OCI-LY7 (cell line): Measurements from ENCODE around the gene EYA2. TPM values are rescaled to one million over a fixed set of nuclear protein-coding genes. Genes with fewer than 3 reads are reported as not detected.
"Not testable (repeated sequence)": the region's sequence is repeated elsewhere in the genome, so short reads cannot be mapped to it uniquely, and the experiment has no call there.

Source experiments
- BruUV-seq: library from RNA; stranded (reverse); fragments of 400-500 nt; replicated peaks from 2 replicates; lab custom pipeline; 2021; lab: Mats Ljungman, UMichigan
- CTCF ChIA-PET: fragments of 300-600 bp; sonication (Branson Sonifier 250); formaldehyde crosslinking; loops from one replicate; lab custom pipeline; 2022; ENCODE audit warnings: antibody characterized with exemption; ENCODE audit not compliant: unreplicated experiment; lab: Charles Lee
- POLR2A ChIA-PET: fragments of 300-600 bp; sonication (Branson Sonifier 250); formaldehyde crosslinking; loops from one replicate; lab custom pipeline; 2022; ENCODE audit warnings: antibody characterized with exemption; lab: Charles Lee
- DNase-seq: peaks from one replicate; pipeline ENCODE4 v3.0.0-alpha.2; 2015; ENCODE audit warnings: low spot score
- H2AFZ ChIP-seq: fragments of 200-600 bp; sonication (generic), shearing (Covaris generic); 2 replicates; pipeline ENCODE4 v1.6.1; 2014; ENCODE audit warnings: mild to moderate bottlenecking, antibody characterized with exemption, low read length, moderate library complexity
- H3K27ac ChIP-seq: fragments of 200-600 bp; sonication (generic); 2 replicates; pipeline ENCODE4 v1.5.1; 2014; ENCODE audit warnings: mixed run types, low read depth, mild to moderate bottlenecking, moderate library complexity, low read length, inconsistent platforms; ENCODE audit not compliant: poor library complexity, severe bottlenecking
- H3K36me3 ChIP-seq: fragments of 200-600 bp; sonication (generic); 2 replicates; pipeline ENCODE4 v1.6.1; 2014; ENCODE audit warnings: mild to moderate bottlenecking, antibody characterized with exemption, low read length, moderate library complexity, mixed read lengths; ENCODE audit not compliant: insufficient read depth
- H3K4me1 ChIP-seq: fragments of 200-600 bp; sonication (generic); 2 replicates; pipeline ENCODE4 v1.5.1; 2014; ENCODE audit warnings: mild to moderate bottlenecking, low read length; ENCODE audit not compliant: insufficient read depth, poor library complexity, severe bottlenecking
- H3K4me2 ChIP-seq: fragments of 200-600 bp; sonication (generic); 2 replicates; pipeline ENCODE4 v1.6.1; 2014; ENCODE audit warnings: mild to moderate bottlenecking, low read length
- H3K4me3 ChIP-seq: fragments of 200-600 bp; sonication (generic); 2 replicates; pipeline ENCODE4 v1.5.1; 2014; ENCODE audit warnings: mild to moderate bottlenecking, low read depth, low read length; ENCODE audit not compliant: poor library complexity, severe bottlenecking
- H3K79me2 ChIP-seq: fragments of 200-600 bp; sonication (generic); 2 replicates; pipeline ENCODE4 v1.6.1; 2016; ENCODE audit warnings: low read depth, mild to moderate bottlenecking, low read length, moderate library complexity, mixed read lengths; ENCODE audit not compliant: insufficient read depth
- H3K9me2 ChIP-seq: fragments of 200-600 bp; sonication (generic); 2 replicates; pipeline ENCODE4 v1.6.1; 2016; ENCODE audit warnings: mild to moderate bottlenecking, low read length, mixed read lengths; ENCODE audit not compliant: insufficient read depth
- H3K9me3 ChIP-seq: fragments of 200-600 bp; sonication (generic); 2 replicates; pipeline ENCODE4 v1.6.1; 2014; ENCODE audit warnings: mild to moderate bottlenecking, mixed run types, low read length, mixed read lengths
- H4K20me1 ChIP-seq: fragments of 200-600 bp; sonication (generic); 2 replicates; pipeline ENCODE4 v1.6.1; 2014; ENCODE audit warnings: mild to moderate bottlenecking, antibody characterized with exemption, low read length, moderate library complexity, mixed read lengths; ENCODE audit not compliant: insufficient read depth
- EZH2phosphoT487 ChIP-seq: fragments of 200-600 bp; sonication (generic); IDR thresholded peaks from 2 replicates; pipeline ENCODE4 v1.6.1; 2018; ENCODE audit warnings: low read depth, borderline replicate concordance, mild to moderate bottlenecking, mixed run types, antibody characterized with exemption, low read length, moderate library complexity, mixed read lengths
- intact Hi-C: fragments of 100-400 bp; cut with micrococcal nuclease; formaldehyde crosslinking; loops from one replicate; pipeline ENCODE4 v1.10.0; 2022; ENCODE audit not compliant: unreplicated experiment
- total RNA-seq, 2 experiments: library from RNA; depleted of rRNA in 1 of 2; stranded (reverse); fragments of >200 nt in 1 of 2; shearing (Covaris generic) in 1 of 2; gene quantifications; 2 replicates each; pipeline ENCODE4 v1.2.3, GENCODE V29; 2014 to 2022
- TF ChIP-seq, protein P1 (sequence below): fragments of 200-600 bp; sonication (generic); conservative IDR thresholded peaks from 2 replicates; pipeline ENCODE4 v1.5.1; 2014; ENCODE audit warnings: mild to moderate bottlenecking, antibody characterized with exemption, low read length, moderate library complexity, mixed read lengths

EYA2 gene
- total RNA-seq, 2 experiments from 2014 or later: not detected

DNA sequence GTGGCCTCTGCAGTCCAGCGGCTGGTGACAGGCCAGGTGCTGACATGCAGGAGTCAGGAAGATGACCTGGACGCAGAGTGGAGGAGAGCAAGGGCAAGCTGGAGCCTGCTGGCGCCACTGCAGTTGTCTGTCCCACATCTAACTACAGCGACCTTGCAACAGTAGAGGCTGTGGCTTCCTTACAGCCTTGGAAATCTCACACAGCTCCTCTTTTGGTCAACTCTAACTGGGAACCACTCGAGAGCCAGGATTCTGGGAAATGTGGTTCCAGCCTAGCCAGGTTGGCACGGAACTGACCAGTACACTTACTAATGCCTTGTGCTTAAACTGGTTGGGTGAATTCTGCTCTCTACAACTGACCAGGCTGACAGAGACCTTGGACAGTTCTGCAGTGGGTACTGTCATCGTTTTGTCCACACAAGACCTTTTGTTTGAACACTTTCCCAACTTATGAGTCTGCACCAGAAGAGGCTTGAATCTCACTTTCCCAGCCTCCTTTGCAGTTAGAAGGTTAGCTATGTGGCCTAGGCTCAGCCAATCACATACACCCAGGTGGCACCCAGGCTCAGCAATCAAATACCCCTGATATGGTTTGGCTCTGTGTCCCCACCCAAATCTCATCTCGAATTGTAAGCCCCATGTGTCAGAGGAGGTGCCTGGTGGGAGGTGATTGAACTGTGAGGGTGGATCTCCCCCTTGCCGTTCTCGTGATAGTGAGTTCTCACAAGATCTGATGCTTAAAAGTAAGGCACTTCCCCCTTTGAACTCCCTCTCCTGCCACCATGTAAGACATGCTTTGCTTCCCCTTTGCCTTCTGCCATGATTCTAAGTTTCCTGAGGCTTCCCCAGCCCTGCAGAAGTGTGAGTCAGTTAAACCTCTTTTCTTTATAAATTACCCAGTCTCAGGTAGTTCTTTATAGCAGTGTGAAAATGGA, 308.4 kb downstream of the EYA2 start:
- Histone ChIP-seq H2AFZ (no peak overlapping the region), H3K4me1 (no peaks in the 10 kb centered on the region), H3K4me2 (no peak overlapping the region), H3K36me3 (peaks cover 6% of the 10 kb centered on the region), H4K20me1 (no peaks in the 10 kb centered on the region), H3K9me3 (no peaks in the 10 kb centered on the region), H3K79me2 (no peaks in the 10 kb centered on the region), H3K27ac (no peak overlapping the region), H3K9me2 (no peaks in the 10 kb centered on the region), H3K4me3 (no peak overlapping the region)
- ChIA-PET POLR2A (no interaction called here), CTCF (interaction anchor here (1.2 kb wide), 1 partner anchor 182 kb away, joined by 4 read pairs; no protein-coding TSS in a partner anchor)
- TF ChIP-seq EZH2phosphoT487: no peak
- TF ChIP-seq, protein P1, sequence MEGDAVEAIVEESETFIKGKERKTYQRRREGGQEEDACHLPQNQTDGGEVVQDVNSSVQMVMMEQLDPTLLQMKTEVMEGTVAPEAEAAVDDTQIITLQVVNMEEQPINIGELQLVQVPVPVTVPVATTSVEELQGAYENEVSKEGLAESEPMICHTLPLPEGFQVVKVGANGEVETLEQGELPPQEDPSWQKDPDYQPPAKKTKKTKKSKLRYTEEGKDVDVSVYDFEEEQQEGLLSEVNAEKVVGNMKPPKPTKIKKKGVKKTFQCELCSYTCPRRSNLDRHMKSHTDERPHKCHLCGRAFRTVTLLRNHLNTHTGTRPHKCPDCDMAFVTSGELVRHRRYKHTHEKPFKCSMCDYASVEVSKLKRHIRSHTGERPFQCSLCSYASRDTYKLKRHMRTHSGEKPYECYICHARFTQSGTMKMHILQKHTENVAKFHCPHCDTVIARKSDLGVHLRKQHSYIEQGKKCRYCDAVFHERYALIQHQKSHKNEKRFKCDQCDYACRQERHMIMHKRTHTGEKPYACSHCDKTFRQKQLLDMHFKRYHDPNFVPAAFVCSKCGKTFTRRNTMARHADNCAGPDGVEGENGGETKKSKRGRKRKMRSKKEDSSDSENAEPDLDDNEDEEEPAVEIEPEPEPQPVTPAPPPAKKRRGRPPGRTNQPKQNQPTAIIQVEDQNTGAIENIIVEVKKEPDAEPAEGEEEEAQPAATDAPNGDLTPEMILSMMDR: no peak
- DNase-seq: no peak
- intact Hi-C loops: no loop called here
- BruUV-seq: no TSS peak

DNA sequence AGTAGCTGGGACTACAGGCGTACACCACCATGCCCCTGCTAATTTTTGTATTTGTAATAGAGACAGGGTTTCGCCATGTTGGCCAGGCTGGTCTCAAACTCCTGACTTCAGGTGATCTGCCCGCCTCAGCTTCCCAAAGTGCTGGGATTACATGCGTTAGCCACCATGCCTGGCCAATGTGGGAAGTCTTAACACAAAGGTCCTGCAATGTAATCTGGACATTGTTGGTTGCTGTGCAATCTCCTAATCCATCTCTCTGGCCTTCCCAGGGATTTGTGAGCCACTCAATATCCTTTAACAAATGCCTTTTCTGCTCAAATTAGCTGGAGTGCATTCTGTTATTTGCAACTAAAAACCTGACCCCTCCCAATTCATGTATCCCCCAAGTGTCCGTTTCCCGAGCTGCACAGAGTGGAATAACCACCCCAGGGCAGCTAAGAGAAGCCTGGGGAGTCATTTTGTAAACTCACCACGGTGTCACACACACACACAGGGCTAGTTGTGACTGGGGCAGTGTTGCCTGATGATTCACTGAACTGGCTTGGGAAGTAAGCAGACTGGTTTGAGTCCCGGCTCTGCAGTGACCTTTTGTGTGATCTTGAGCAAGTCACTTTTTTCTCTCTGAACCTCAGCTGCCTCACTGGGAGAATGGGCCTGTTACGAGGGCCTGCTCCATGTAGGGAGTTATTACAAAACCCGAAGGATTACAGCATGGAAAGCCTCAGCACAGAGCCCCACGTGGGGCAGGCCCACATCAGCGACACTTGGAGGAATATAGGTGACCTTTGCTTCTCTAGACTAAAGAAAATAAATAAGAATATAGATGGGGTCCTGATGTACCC, 309.6 kb downstream of the EYA2 start:
- ChIA-PET POLR2A (interaction anchor here (0.6 to 0.8 kb wide), 4 partner anchors 37 to 423 kb away, joined by 3 to 5 read pairs (median 4); no protein-coding TSS in a partner anchor), CTCF (no interaction called here)

DNA sequence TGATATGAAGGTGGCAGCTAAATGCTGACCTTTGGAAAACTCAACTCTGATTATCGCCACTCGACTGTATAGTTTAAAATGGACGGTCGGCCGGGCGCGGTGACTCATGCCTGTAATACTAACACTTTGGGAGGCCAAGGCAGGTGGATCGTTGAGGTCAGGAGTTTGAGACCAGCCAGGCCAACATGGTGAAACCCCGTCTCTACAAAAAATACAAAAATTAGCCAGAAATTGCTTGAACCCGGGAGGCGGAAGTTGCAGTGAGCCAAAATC, 310.1 kb downstream of the EYA2 start:
- H3K9me2 ChIP-seq, intact Hi-C loops, DNase-seq, BruUV-seq, CTCF ChIA-PET, H3K79me2 ChIP-seq, H3K4me2 ChIP-seq, H3K4me3 ChIP-seq, H2AFZ ChIP-seq, H3K4me1 ChIP-seq, H3K9me3 ChIP-seq, H3K27ac ChIP-seq, H4K20me1 ChIP-seq: not testable (repeated sequence)
- peaks cover 24% of the 10 kb centered on the region for H3K36me3 ChIP-seq
- POLR2A ChIA-PET: interaction anchor here (0.6 to 1.2 kb wide), 2 partner anchors 18 to 177 kb away, joined by 3 to 5 read pairs; no protein-coding TSS in a partner anchor

More for the DNA sequence above, 309.6 kb downstream of the EYA2 start:
- Histone ChIP-seq H4K20me1 (no peaks in the 10 kb centered on the region), H3K27ac (no peak overlapping the region), H3K36me3 (peaks cover 18% of the 10 kb centered on the region), H3K4me1 (no peaks in the 10 kb centered on the region), H3K9me2 (no peaks in the 10 kb centered on the region), H3K79me2 (no peaks in the 10 kb centered on the region), H3K4me2 (no peak overlapping the region), H3K4me3 (no peak overlapping the region), H2AFZ (no peak overlapping the region), H3K9me3 (no peaks in the 10 kb centered on the region)
- DNase-seq: no peak
- no TSS peak for BruUV-seq
- TF ChIP-seq, protein P1: no peak
- TF ChIP-seq EZH2phosphoT487: no peak
- intact Hi-C loops: no loop called here
